H9 (cell line): ENCODE measurements around the gene POLR3B. TPM values are rescaled to one million over a fixed set of nuclear protein-coding genes. Genes with fewer than 3 reads are reported as not detected.

Experiments
- DNase-seq: peaks from one replicate; pipeline ENCODE4 v3.0.0-alpha.2; 2017
- H2AFZ ChIP-seq: one replicate; pipeline ENCODE4 v1.6.1; 2013; ENCODE audit warnings: mild to moderate bottlenecking, low read length, control low read depth, moderate library complexity
- H2AK5ac ChIP-seq: 2 replicates; pipeline ENCODE4 v1.6.1; 2013; ENCODE audit warnings: low read length, control low read depth, mixed read lengths; ENCODE audit not compliant: insufficient read length
- H2BK120ac ChIP-seq: one replicate; pipeline ENCODE4 v1.6.1; 2013; ENCODE audit warnings: low read depth, mild to moderate bottlenecking, low read length, control low read depth, inconsistent platforms; ENCODE audit not compliant: poor library complexity, severe bottlenecking
- H2BK12ac ChIP-seq: 2 replicates; pipeline ENCODE4 v1.6.1; 2013; ENCODE audit warnings: low read length, control low read depth, mixed read lengths, low read depth; ENCODE audit not compliant: insufficient read length
- H2BK15ac ChIP-seq: 2 replicates; pipeline ENCODE4 v1.6.1; 2013; ENCODE audit warnings: low read depth, low read length, control low read depth
- H2BK20ac ChIP-seq: one replicate; pipeline ENCODE4 v1.6.1; 2013; ENCODE audit warnings: low read depth, mild to moderate bottlenecking, low read length, control low read depth, inconsistent platforms; ENCODE audit not compliant: poor library complexity, severe bottlenecking
- H2BK5ac ChIP-seq: 2 replicates; pipeline ENCODE4 v1.6.1; 2013; ENCODE audit warnings: low read length, control low read depth, mixed read lengths; ENCODE audit not compliant: insufficient read length
- H3K14ac ChIP-seq: 2 replicates; pipeline ENCODE4 v1.6.1; 2013; ENCODE audit warnings: low read length, control low read depth; ENCODE audit not compliant: insufficient read depth
- H3K18ac ChIP-seq: 2 replicates; pipeline ENCODE4 v1.6.1; 2013; ENCODE audit warnings: low read depth, mild to moderate bottlenecking, mixed read lengths, low read length, control low read depth; ENCODE audit not compliant: insufficient read length
- H3K23ac ChIP-seq: 2 replicates; pipeline ENCODE4 v1.6.1; 2013; ENCODE audit warnings: low read length, control low read depth, mixed read lengths, low read depth; ENCODE audit not compliant: insufficient read length
- H3K23me2 ChIP-seq: 2 replicates; pipeline ENCODE4 v1.6.1; 2013; ENCODE audit warnings: low read depth, mild to moderate bottlenecking, mixed read lengths, low read length, control low read depth; ENCODE audit not compliant: insufficient read length, poor library complexity, severe bottlenecking
- H3K27ac ChIP-seq: 2 replicates; pipeline ENCODE4 v1.5.1; 2013; ENCODE audit warnings: low read length, control low read depth, mixed read lengths, low read depth; ENCODE audit not compliant: insufficient read length
- H3K27me3 ChIP-seq: 2 replicates; pipeline ENCODE4 v1.6.1; 2013; ENCODE audit warnings: low read length, control low read depth, inconsistent platforms; ENCODE audit not compliant: insufficient read depth
- H3K4ac ChIP-seq: 2 replicates; pipeline ENCODE4 v1.6.1; 2013; ENCODE audit warnings: low read depth, mild to moderate bottlenecking, control low read depth, inconsistent platforms, low read length, moderate library complexity
- H3K4me1 ChIP-seq: 2 replicates; pipeline ENCODE4 v1.6.1; 2013; ENCODE audit warnings: low read length, control low read depth, inconsistent platforms; ENCODE audit not compliant: insufficient read depth
- H3K4me2 ChIP-seq: 2 replicates; pipeline ENCODE4 v1.6.1; 2013; ENCODE audit warnings: low read length, control low read depth, mixed read lengths; ENCODE audit not compliant: insufficient read length, insufficient read depth
- H3K56ac ChIP-seq: 2 replicates; pipeline ENCODE4 v1.6.1; 2013; ENCODE audit warnings: low read depth, mild to moderate bottlenecking, mixed read lengths, low read length, control low read depth; ENCODE audit not compliant: insufficient read length
- H3K79me1 ChIP-seq: 2 replicates; pipeline ENCODE4 v1.6.1; 2013; ENCODE audit warnings: low read depth, mild to moderate bottlenecking, moderate library complexity, low read length, control low read depth, inconsistent platforms; ENCODE audit not compliant: insufficient read depth, poor library complexity, severe bottlenecking
- H3K79me2 ChIP-seq: 2 replicates; pipeline ENCODE4 v1.6.1; 2013; ENCODE audit warnings: low read length, control low read depth, inconsistent platforms; ENCODE audit not compliant: insufficient read depth
- H3K9ac ChIP-seq: 2 replicates; pipeline ENCODE4 v1.6.1; 2013; ENCODE audit warnings: low read length, control low read depth, mixed read lengths; ENCODE audit not compliant: insufficient read length; ENCODE audit errors: extremely low read depth
- H3K9me3 ChIP-seq: one replicate; pipeline ENCODE4 v1.6.1; 2013; ENCODE audit warnings: low read depth, low read length, inconsistent platforms; ENCODE audit not compliant: control insufficient read depth
- H3T11ph ChIP-seq: one replicate; pipeline ENCODE4 v1.6.1; 2013; ENCODE audit warnings: mild to moderate bottlenecking, low read length, control low read depth, inconsistent platforms
- H4K20me1 ChIP-seq: one replicate; pipeline ENCODE4 v1.6.1; 2013; ENCODE audit not compliant: control insufficient read depth, insufficient read length, insufficient read depth
- H4K5ac ChIP-seq: 2 replicates; pipeline ENCODE4 v1.6.1; 2013; ENCODE audit warnings: low read depth, mild to moderate bottlenecking, mixed read lengths, low read length, control low read depth; ENCODE audit not compliant: insufficient read length
- H4K8ac ChIP-seq: replicated peaks from 2 replicates; pipeline ENCODE4 v1.6.1; 2013; ENCODE audit warnings: low read length, control low read depth, mixed read lengths, low read depth; ENCODE audit not compliant: insufficient read length
- H4K91ac ChIP-seq: 2 replicates; pipeline ENCODE4 v1.6.1; 2013; ENCODE audit warnings: low read depth, mild to moderate bottlenecking, moderate library complexity, mixed read lengths, low read length, control low read depth; ENCODE audit not compliant: insufficient read length
- H3K27ac Mint-ChIP-seq, 3 experiments: 2 replicates in 2 of 3; 3 replicates in 1 of 3; pipeline ENCODE4 v1.8.0; 2020 to 2021; ENCODE audit warnings: mixed read lengths in 3 of 3, mild to moderate bottlenecking in 1 of 3, moderate library complexity in 1 of 3
- H3K27me3 Mint-ChIP-seq: 2 replicates; pipeline ENCODE4 v1.8.0; 2021; ENCODE audit warnings: low read depth, mild to moderate bottlenecking, moderate library complexity, mixed read lengths
- H3K36me3 Mint-ChIP-seq, 3 experiments: 2 replicates in 2 of 3; 3 replicates in 1 of 3; pipeline ENCODE4 v1.8.0; 2020 to 2021; ENCODE audit warnings: low read depth in 3 of 3, mixed read lengths in 3 of 3; ENCODE audit not compliant: insufficient read depth in 1 of 3
- H3K4me1 Mint-ChIP-seq, 2 experiments: 2 replicates each; pipeline ENCODE4 v1.8.0; 2020; ENCODE audit warnings: mixed read lengths in 2 of 2
- H3K4me3 Mint-ChIP-seq, 2 experiments: 2 replicates in 1 of 2; 3 replicates in 1 of 2; pipeline ENCODE4 v1.8.0; 2020 to 2021; ENCODE audit warnings: mild to moderate bottlenecking in 2 of 2, mixed read lengths in 2 of 2, moderate library complexity in 1 of 2
- H3K9me3 Mint-ChIP-seq, 2 experiments: 2 replicates in 1 of 2; 3 replicates in 1 of 2; pipeline ENCODE4 v1.8.0; 2020; ENCODE audit warnings: mild to moderate bottlenecking in 2 of 2, mixed read lengths in 2 of 2, moderate library complexity in 1 of 2
- CTCF ChIP-seq: fragments of 200-600 bp; sonication (generic); conservative IDR thresholded peaks from 3 replicates; pipeline ENCODE4 v1.8.0; 2021; ENCODE audit warnings: antibody characterized with exemption, mild to moderate bottlenecking
- WGBS: extraction: QIAGEN DNeasy Blood & Tissue Kit; methylation state at CpG from one replicate; pipeline ENCODE4 v1.1.7; 2013; ENCODE audit warnings: missing lambda C conversion rate, low lambda C conversion rate, mixed read lengths; ENCODE audit not compliant: insufficient read length; ENCODE audit errors: extremely low coverage; 5-methylcytosine and 5-hydroxymethylcytosine counted together
- total RNA-seq: library from RNA; stranded (reverse); gene quantifications from 2 replicates; pipeline ENCODE4 v1.2.1, GENCODE V29; 2021

Gene POLR3B
- total RNA-seq, 1 experiment from 2014 or later, result 13.4 TPM

GRCh38 chr12:106493531-106493930 lies 136.0 kb downstream of the POLR3B start:
- DNase-seq, result no peak
- no peak overlapping the region for H3K27ac Mint-ChIP-seq
- H3K9me3 Mint-ChIP-seq, result no peaks in the 10 kb centered on the region
- H3K4me1 ChIP-seq, result no peaks in the 10 kb centered on the region
- no CpG with 5 or more reads among the region's 4 CpGs for WGBS
- H3K79me2 ChIP-seq, result no peaks in the 10 kb centered on the region
- H4K20me1 ChIP-seq, result no peaks in the 10 kb centered on the region
- no peak overlapping the region for H4K91ac ChIP-seq
- H3K4me3 Mint-ChIP-seq, result no peak overlapping the region
- H3K4me1 Mint-ChIP-seq, result peaks cover 24 to 33% of the 10 kb centered on the region in 2 experiments
- no peak overlapping the region for H2BK12ac ChIP-seq
- H3K23ac ChIP-seq, result no peak overlapping the region
- no peak overlapping the region for H3K56ac ChIP-seq
- no peak overlapping the region for H2AK5ac ChIP-seq
- H4K8ac ChIP-seq, result no peak overlapping the region
- H3K9ac ChIP-seq, result no peak overlapping the region
- no peak overlapping the region for H3K18ac ChIP-seq
- H2BK20ac ChIP-seq, result no peak overlapping the region
- H3K79me1 ChIP-seq, result no peaks in the 10 kb centered on the region
- H4K5ac ChIP-seq, result no peak overlapping the region
- H2AFZ ChIP-seq, result no peak overlapping the region
- no peaks in the 10 kb centered on the region for H3K27me3 ChIP-seq
- no peak overlapping the region for H3K4me2 ChIP-seq
- no peak overlapping the region for H3K4ac ChIP-seq
- no peak overlapping the region for H3T11ph ChIP-seq
- no peaks in the 10 kb centered on the region for H3K27me3 Mint-ChIP-seq
- no peaks in the 10 kb centered on the region for H3K9me3 ChIP-seq
- H2BK5ac ChIP-seq, result no peak overlapping the region
- H3K27ac ChIP-seq, result no peak overlapping the region
- H3K14ac ChIP-seq, result no peak overlapping the region
- no peak for TF ChIP-seq CTCF
- H2BK120ac ChIP-seq, result no peak overlapping the region
- peaks cover 0 to 11% (median 3%) of the 10 kb centered on the region in 3 experiments; a peak in 4 of 7 replicates for H3K36me3 Mint-ChIP-seq
- H2BK15ac ChIP-seq, result no peak overlapping the region
- no peaks in the 10 kb centered on the region for H3K23me2 ChIP-seq
